Activated naive CD8-positive, alpha-beta T cell treated with anti-CD3 and anti-CD28 coated beads, Interleukin-2, amount 10 ng/mL, durations not matched to agents 7 days and 5 days (primary cell): ENCODE measurements around the gene OR4K1. TPM values are rescaled to one million over a fixed set of nuclear protein-coding genes. Genes with fewer than 3 reads are reported as not detected.

Experiments
- ATAC-seq: fragments of 150-1000 bp; cut with Tn5 transposase; one replicate; pipeline ENCODE4 v1.10.0; 2021; ENCODE audit warnings: low read depth, moderate library complexity
- POLR2A ChIA-PET: fragments of 350-600 bp; sonication (Branson Sonifier 250); formaldehyde crosslinking; loops from one replicate; lab custom pipeline; 2021; ENCODE audit warnings: antibody characterized with exemption; lab: Charles Lee
- DNase-seq: peaks from one replicate; pipeline ENCODE4 v3.0.0; 2021
- H3K27ac Mint-ChIP-seq: one replicate; pipeline ENCODE4 v1.8.0; 2022; ENCODE audit warnings: mild to moderate bottlenecking, mixed read lengths
- H3K27me3 Mint-ChIP-seq: one replicate; pipeline ENCODE4 v1.8.0; 2022; ENCODE audit warnings: mild to moderate bottlenecking, moderate library complexity, mixed read lengths
- H3K36me3 Mint-ChIP-seq: one replicate; pipeline ENCODE4 v1.8.0; 2021; ENCODE audit warnings: mild to moderate bottlenecking, mixed read lengths
- H3K4me1 Mint-ChIP-seq: one replicate; pipeline ENCODE4 v1.8.0; 2021; ENCODE audit warnings: mixed read lengths
- H3K4me3 Mint-ChIP-seq: one replicate; pipeline ENCODE4 v1.8.0; 2022; ENCODE audit warnings: mild to moderate bottlenecking, moderate library complexity, mixed read lengths
- H3K9me3 Mint-ChIP-seq: one replicate; pipeline ENCODE4 v1.8.0; 2021; ENCODE audit warnings: mixed read lengths
- total RNA-seq, 2 experiments: library from RNA; stranded (reverse); gene quantifications; one replicate each; pipeline ENCODE4 v1.2.3, GENCODE V29; 2021

Gene OR4K1, protein sequence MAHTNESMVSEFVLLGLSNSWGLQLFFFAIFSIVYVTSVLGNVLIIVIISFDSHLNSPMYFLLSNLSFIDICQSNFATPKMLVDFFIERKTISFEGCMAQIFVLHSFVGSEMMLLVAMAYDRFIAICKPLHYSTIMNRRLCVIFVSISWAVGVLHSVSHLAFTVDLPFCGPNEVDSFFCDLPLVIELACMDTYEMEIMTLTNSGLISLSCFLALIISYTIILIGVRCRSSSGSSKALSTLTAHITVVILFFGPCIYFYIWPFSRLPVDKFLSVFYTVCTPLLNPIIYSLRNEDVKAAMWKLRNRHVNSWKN
- total RNA-seq = not detected

DNA sequence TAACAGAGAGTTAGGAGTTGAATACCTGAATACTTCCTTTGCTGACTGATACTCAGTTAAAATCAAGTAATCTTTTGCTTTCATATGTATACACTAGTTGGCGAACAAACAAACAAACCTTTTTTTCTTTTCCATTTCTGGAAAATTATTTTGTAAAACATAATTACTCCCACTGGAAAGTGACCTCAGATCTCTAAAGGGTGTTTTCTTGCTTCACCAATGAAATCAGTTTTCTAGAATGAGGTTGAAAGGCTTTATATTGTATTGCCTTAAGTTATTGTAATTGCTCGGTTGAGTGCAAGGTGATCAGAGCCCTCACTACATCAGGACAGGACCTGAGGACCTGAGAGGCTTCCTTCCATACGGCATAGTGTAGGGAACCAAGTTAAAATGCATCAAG, at the start of gene OR4K1:
Gene OR4K1, plus strand, starts transcription at position 301 of the 400 bp plus-strand sequence. CDS start 4,750 bp downstream, outside the sequence.
- H3K9me3 Mint-ChIP-seq = no peaks in the 10 kb centered on the region
- DNase-seq = no peak
- ATAC-seq = no peak
- POLR2A ChIA-PET = no interaction called here
- no peak within 1 kb of the TSS for H3K27ac Mint-ChIP-seq
- H3K36me3 Mint-ChIP-seq = no peaks in the 10 kb centered on the region
- no peaks in the 10 kb centered on the region for H3K4me1 Mint-ChIP-seq
- H3K27me3 Mint-ChIP-seq = peaks cover 4% of the 10 kb centered on the region
- no peak within 1 kb of the TSS for H3K4me3 Mint-ChIP-seq

GRCh38 chr14:19895282-19895681, 35.4 kb upstream of the OR4K1 start:
- H3K27ac Mint-ChIP-seq = no peak overlapping the region
- POLR2A ChIA-PET = no interaction called here
- H3K9me3 Mint-ChIP-seq = peaks cover 13% of the 10 kb centered on the region
- ATAC-seq = no peak
- H3K27me3 Mint-ChIP-seq = peaks cover 2% of the 10 kb centered on the region
- H3K4me1 Mint-ChIP-seq = no peaks in the 10 kb centered on the region
- DNase-seq = no peak
- no peak overlapping the region for H3K4me3 Mint-ChIP-seq
- H3K36me3 Mint-ChIP-seq = no peaks in the 10 kb centered on the region

DNA sequence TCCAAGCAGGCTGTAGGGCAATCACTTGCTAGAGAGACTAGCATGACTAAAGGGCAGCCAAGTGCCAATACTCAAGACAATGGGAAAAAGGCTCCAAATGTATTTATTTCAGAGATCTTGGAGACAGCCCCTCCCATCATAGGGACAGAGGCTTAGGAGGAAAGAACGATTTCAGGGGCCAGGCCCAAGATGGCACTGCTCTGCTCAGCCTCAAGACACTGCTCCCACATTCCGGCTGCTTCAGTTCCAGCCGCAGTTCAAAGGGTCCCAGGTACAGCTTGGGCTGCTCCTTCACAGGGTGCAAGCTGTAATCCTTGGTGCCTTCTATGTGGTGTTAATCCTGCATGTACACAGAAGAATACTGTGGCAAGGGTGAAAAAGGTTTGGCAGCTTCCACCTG, 29.7 kb upstream of the OR4K1 start:
- Mint-ChIP-seq H3K27ac (no peak overlapping the region), H3K4me1 (no peaks in the 10 kb centered on the region), H3K4me3 (no peak overlapping the region), H3K27me3 (no peaks in the 10 kb centered on the region), H3K36me3 (no peaks in the 10 kb centered on the region), H3K9me3 (peaks cover 3% of the 10 kb centered on the region)
- DNase-seq (no peak), ATAC-seq (no peak)
- POLR2A ChIA-PET = no interaction called here

GRCh38 chr14:19902409-19902808, 28.3 kb upstream of the OR4K1 start:
- POLR2A ChIA-PET = no interaction called here
- H3K4me3 Mint-ChIP-seq = no peak overlapping the region
- no peak overlapping the region for H3K27ac Mint-ChIP-seq
- DNase-seq (no peak), ATAC-seq (no peak)
- no peaks in the 10 kb centered on the region for H3K4me1 Mint-ChIP-seq
- no peaks in the 10 kb centered on the region for H3K27me3 Mint-ChIP-seq
- H3K36me3 Mint-ChIP-seq = no peaks in the 10 kb centered on the region
- no peaks in the 10 kb centered on the region for H3K9me3 Mint-ChIP-seq

- Mint-ChIP-seq H3K4me3 (no peak overlapping the region), H3K36me3 (no peaks in the 10 kb centered on the region), H3K27ac (no peak overlapping the region), H3K4me1 (no peaks in the 10 kb centered on the region), H3K9me3 (no peaks in the 10 kb centered on the region), H3K27me3 (peaks cover under 1% of the 10 kb centered on the region)
- POLR2A ChIA-PET = no interaction called here
- no peak for DNase-seq
- no peak for ATAC-seq
Observed at GRCh38 chr14:19906665-19907064, 24.1 kb upstream of the OR4K1 start.

GRCh38 chr14:19911114-19911513, 19.6 kb upstream of the OR4K1 start:
- no peak overlapping the region for H3K27ac Mint-ChIP-seq
- no peaks in the 10 kb centered on the region for H3K9me3 Mint-ChIP-seq
- no peaks in the 10 kb centered on the region for H3K36me3 Mint-ChIP-seq
- POLR2A ChIA-PET = no interaction called here
- DNase-seq (no peak), ATAC-seq (no peak)
- H3K27me3 Mint-ChIP-seq = peaks cover 2% of the 10 kb centered on the region
- no peaks in the 10 kb centered on the region for H3K4me1 Mint-ChIP-seq
- no peak overlapping the region for H3K4me3 Mint-ChIP-seq

DNA sequence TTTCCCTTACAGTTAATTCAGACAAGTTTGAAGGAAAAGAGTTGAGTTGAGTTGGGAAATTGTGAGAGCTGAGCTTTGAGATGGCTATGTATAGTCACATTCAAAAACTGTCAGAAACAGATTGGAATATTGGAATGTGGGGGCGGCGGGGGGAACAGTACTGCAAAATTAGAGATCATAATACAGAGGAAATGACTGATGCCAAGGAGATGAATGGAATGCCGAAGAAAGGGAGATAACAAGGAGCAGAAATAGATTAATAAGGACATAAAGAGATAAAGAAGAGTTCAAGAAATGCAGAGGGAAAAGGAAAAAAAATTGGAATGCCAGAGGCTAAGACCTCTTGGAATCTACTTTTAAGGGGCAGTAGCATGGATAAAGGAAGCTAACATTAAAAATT, 13.5 kb upstream of the OR4K1 start:
- H3K9me3 Mint-ChIP-seq = no peaks in the 10 kb centered on the region
- POLR2A ChIA-PET = interaction anchor here (0.6 kb wide), 1 partner anchor 35 kb away, joined by 3 read pairs; no protein-coding TSS in a partner anchor
- H3K4me1 Mint-ChIP-seq = no peaks in the 10 kb centered on the region
- H3K27me3 Mint-ChIP-seq = no peaks in the 10 kb centered on the region
- H3K36me3 Mint-ChIP-seq = no peaks in the 10 kb centered on the region
- no peak for DNase-seq
- no peak overlapping the region for H3K4me3 Mint-ChIP-seq
- ATAC-seq = no peak
- H3K27ac Mint-ChIP-seq = no peak overlapping the region

GRCh38 chr14:19917955-19918518, 12.7 kb upstream of the OR4K1 start:
- POLR2A ChIA-PET = no interaction called here
- no peaks in the 10 kb centered on the region for H3K4me1 Mint-ChIP-seq
- no peak overlapping the region for H3K27ac Mint-ChIP-seq
- H3K36me3 Mint-ChIP-seq = no peaks in the 10 kb centered on the region
- H3K27me3 Mint-ChIP-seq = no peaks in the 10 kb centered on the region
- ATAC-seq = no peak
- no peak for DNase-seq
- H3K4me3 Mint-ChIP-seq = no peak overlapping the region
- no peaks in the 10 kb centered on the region for H3K9me3 Mint-ChIP-seq

DNA sequence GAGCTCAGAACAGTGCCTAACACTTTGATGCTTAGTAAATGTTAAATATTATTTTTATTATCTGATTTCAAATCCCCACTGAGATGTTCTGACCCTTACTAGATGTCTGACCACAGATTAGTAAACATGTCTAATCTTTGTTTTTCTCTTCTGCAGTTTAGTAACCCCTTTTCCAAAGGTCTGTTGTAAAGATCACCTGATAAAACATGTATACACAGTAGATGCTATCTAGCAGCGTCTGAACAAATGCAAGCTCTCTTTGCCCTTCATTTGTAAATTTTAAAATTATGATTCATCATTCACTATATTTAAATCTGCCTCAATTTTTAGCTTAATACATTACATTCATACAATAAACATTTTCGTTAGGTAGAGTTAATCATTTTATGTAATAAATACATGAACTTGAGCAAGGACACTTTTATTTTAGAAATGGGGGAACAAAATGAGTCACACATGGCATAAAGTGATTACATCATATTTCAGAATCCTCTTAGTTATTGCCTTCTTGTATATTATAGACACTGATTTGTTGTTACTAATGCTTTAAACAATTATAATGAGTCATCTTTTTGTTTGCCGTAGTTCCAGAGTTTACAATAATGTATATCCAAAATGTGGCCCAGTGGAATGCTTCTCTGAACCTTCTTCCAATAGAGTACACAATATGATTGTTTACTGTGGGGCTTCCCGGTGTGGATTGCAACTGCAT, 12.0 kb upstream of the OR4K1 start:
- Mint-ChIP-seq H3K36me3 (no peaks in the 10 kb centered on the region), H3K9me3 (no peaks in the 10 kb centered on the region)

DNA sequence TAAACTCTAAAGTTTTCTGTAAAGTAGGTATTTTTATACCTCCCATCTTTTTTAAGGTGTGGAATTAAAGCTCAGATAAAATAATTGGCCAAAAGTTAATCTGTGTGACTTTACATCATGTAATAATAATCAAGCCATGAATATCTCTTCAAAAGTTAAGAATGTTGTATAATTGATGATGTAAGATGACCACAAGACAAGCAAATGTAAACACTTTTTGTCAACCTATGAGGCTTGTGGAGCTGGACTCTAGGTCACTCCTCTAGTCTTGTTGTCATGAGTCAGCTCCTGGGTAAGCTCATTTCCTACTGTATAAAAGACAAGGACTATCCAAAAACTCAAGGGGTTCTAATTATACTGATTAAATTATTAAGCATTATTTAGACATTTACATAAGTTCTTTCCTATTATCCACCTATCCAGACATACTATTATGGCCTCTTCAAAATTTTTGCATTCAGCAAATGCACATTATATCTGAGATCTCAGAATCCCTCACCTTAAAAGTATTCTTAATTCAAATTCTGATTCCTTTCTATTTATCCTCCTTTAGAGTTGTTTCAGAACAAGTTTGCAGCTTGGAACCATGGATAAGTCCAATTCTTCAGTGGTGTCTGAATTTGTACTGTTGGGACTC, 10.6 kb upstream of the OR4K1 start, which contains the start of gene OR4K5:
Gene OR4K5, plus strand, starts transcription at position 587 of the 637 bp plus-strand sequence. Its CDS starts 0 bp downstream, at position 587.
- POLR2A ChIA-PET = no interaction called here
- no peaks in the 10 kb centered on the region for H3K36me3 Mint-ChIP-seq
- H3K9me3 Mint-ChIP-seq = no peaks in the 10 kb centered on the region
- no peak within 1 kb of the TSS for H3K27ac Mint-ChIP-seq
- H3K27me3 Mint-ChIP-seq = no peaks in the 10 kb centered on the region
- no peak for DNase-seq
- no peak for ATAC-seq
- no peaks in the 10 kb centered on the region for H3K4me1 Mint-ChIP-seq
- no peak within 1 kb of the TSS for H3K4me3 Mint-ChIP-seq

More for the DNA sequence above, 12.0 kb upstream of the OR4K1 start:
- ATAC-seq = no peak
- Mint-ChIP-seq H3K27ac (no peak overlapping the region), H3K4me3 (no peak overlapping the region), H3K4me1 (no peaks in the 10 kb centered on the region), H3K27me3 (no peaks in the 10 kb centered on the region)
- DNase-seq = no peak
- POLR2A ChIA-PET = no interaction called here

DNA sequence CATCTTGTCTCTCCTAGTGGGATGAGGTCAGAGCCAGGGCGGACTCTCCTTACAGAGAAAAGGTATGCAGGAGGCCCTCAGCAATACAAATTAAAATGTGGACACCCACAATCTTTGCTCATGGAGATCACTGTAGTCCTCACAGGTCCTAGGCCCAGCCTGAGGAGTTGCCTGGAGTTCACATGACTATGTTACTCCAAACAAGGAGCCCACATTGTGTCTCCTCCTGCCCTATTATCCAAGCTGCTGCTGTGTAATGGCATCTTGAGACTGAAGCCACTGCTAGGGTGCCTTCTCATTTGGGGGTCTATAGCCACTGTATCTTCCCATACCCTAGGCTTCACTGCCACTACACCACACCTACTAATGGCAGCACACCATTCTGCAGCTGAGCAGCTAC, 11.0 kb downstream of the OR4K1 start:
- no peaks in the 10 kb centered on the region for H3K4me1 Mint-ChIP-seq
- DNase-seq = no peak
- no peak overlapping the region for H3K4me3 Mint-ChIP-seq
- no peaks in the 10 kb centered on the region for H3K36me3 Mint-ChIP-seq
- no peak for ATAC-seq
- no peak overlapping the region for H3K27ac Mint-ChIP-seq
- POLR2A ChIA-PET = no interaction called here
- H3K27me3 Mint-ChIP-seq = peaks cover 3% of the 10 kb centered on the region
- no peaks in the 10 kb centered on the region for H3K9me3 Mint-ChIP-seq

GRCh38 chr14:19947413-19948090, 16.8 kb downstream of the OR4K1 start:
- ATAC-seq (no peak), DNase-seq (no peak)
- Mint-ChIP-seq H3K27ac (no peak overlapping the region), H3K4me3 (no peak overlapping the region), H3K27me3 (no peaks in the 10 kb centered on the region), H3K36me3 (no peaks in the 10 kb centered on the region), H3K4me1 (no peaks in the 10 kb centered on the region), H3K9me3 (no peaks in the 10 kb centered on the region)
- POLR2A ChIA-PET = no interaction called here

- no peaks in the 10 kb centered on the region for H3K27me3 Mint-ChIP-seq
- POLR2A ChIA-PET = no interaction called here
- ATAC-seq = no peak
- H3K27ac Mint-ChIP-seq = no peak overlapping the region
- DNase-seq = no peak
- no peaks in the 10 kb centered on the region for H3K36me3 Mint-ChIP-seq
- H3K4me1 Mint-ChIP-seq = no peaks in the 10 kb centered on the region
- no peak overlapping the region for H3K4me3 Mint-ChIP-seq
- no peaks in the 10 kb centered on the region for H3K9me3 Mint-ChIP-seq
Observed at GRCh38 chr14:19949218-19949617, 18.5 kb downstream of the OR4K1 start.
